Astrocyte (in vitro differentiated cells and primary cell): Measurements from ENCODE around the gene CTIF. TPM values are rescaled to one million over a fixed set of nuclear protein-coding genes. Genes with fewer than 3 reads are reported as not detected.

Source experiments
- DNase-seq: peaks from one replicate; pipeline ENCODE4 v3.0.0-alpha.2; 2010; ENCODE audit warnings: low read depth
- FAIRE-seq: peaks from 2 replicates; lab custom pipeline; 2011; peaks lifted over from hg19 to GRCh38; lab: Jason Lieb, UNC
- H2AFZ ChIP-seq: 2 replicates; pipeline ENCODE4 v1.6.0; 2012; ENCODE audit warnings: low read depth, low read length, inconsistent platforms
- H3K27ac ChIP-seq: 2 replicates; pipeline ENCODE4 v1.5.1; 2011; ENCODE audit warnings: low read depth, low read length, inconsistent platforms
- H3K27me3 ChIP-seq: 2 replicates; pipeline ENCODE4 v1.6.0; 2011; ENCODE audit warnings: low read length, inconsistent platforms; ENCODE audit not compliant: insufficient read depth
- H3K36me3 ChIP-seq: 2 replicates; pipeline ENCODE4 v1.5.1; 2011; ENCODE audit warnings: low read length, inconsistent platforms; ENCODE audit not compliant: insufficient read depth
- H3K4me1 ChIP-seq: 2 replicates; pipeline ENCODE4 v1.5.1; 2011; ENCODE audit warnings: low read length, inconsistent platforms; ENCODE audit not compliant: insufficient read depth
- H3K4me2 ChIP-seq: 2 replicates; pipeline ENCODE4 v1.6.0; 2012; ENCODE audit warnings: low read length, inconsistent platforms
- H3K4me3 ChIP-seq: 2 replicates; pipeline ENCODE4 v1.5.1; 2011; ENCODE audit warnings: low read depth, mild to moderate bottlenecking, low read length, inconsistent platforms; ENCODE audit not compliant: insufficient read depth
- H3K79me2 ChIP-seq: 2 replicates; pipeline ENCODE4 v1.6.0; 2012; ENCODE audit warnings: mild to moderate bottlenecking, low read length, inconsistent platforms; ENCODE audit not compliant: insufficient read depth
- H3K9ac ChIP-seq: 2 replicates; pipeline ENCODE4 v1.6.0; 2012; ENCODE audit warnings: mild to moderate bottlenecking, low read length, inconsistent platforms
- H3K9me3 ChIP-seq: 2 replicates; pipeline ENCODE4 v1.5.1; 2012; ENCODE audit warnings: low read depth, mild to moderate bottlenecking, low read length, inconsistent platforms; ENCODE audit not compliant: insufficient read depth
- H4K20me1 ChIP-seq: 2 replicates; pipeline ENCODE4 v1.6.0; 2012; ENCODE audit warnings: low read length, inconsistent platforms; ENCODE audit not compliant: insufficient read depth
- H3K27ac Mint-ChIP-seq: one replicate; pipeline ENCODE4 v1.8.0; 2021; ENCODE audit warnings: mild to moderate bottlenecking, mixed read lengths; ENCODE audit not compliant: unreplicated experiment
- H3K27me3 Mint-ChIP-seq: one replicate; pipeline ENCODE4 v1.8.0; 2021; ENCODE audit warnings: low read depth, mixed read lengths; ENCODE audit not compliant: unreplicated experiment
- H3K36me3 Mint-ChIP-seq: one replicate; pipeline ENCODE4 v1.8.0; 2021; ENCODE audit warnings: low read depth, mixed read lengths; ENCODE audit not compliant: unreplicated experiment
- H3K4me1 Mint-ChIP-seq: one replicate; pipeline ENCODE4 v1.8.0; 2021; ENCODE audit warnings: low read depth, mixed read lengths; ENCODE audit not compliant: unreplicated experiment
- H3K4me3 Mint-ChIP-seq: one replicate; pipeline ENCODE4 v1.8.0; 2021; ENCODE audit warnings: mild to moderate bottlenecking, moderate library complexity, mixed read lengths; ENCODE audit not compliant: unreplicated experiment
- H3K9me3 Mint-ChIP-seq: one replicate; pipeline ENCODE4 v1.8.0; 2021; ENCODE audit warnings: mild to moderate bottlenecking, mixed read lengths; ENCODE audit not compliant: unreplicated experiment
- CTCF ChIP-seq: IDR thresholded peaks from 2 replicates; pipeline ENCODE4 v1.5.1; 2011; ENCODE audit warnings: low read depth, mild to moderate bottlenecking, inconsistent platforms, low read length, moderate library complexity; ENCODE audit not compliant: insufficient read depth
- EZH2 ChIP-seq: IDR thresholded peaks from 2 replicates; pipeline ENCODE4 v1.6.1; 2012; ENCODE audit warnings: mild to moderate bottlenecking, low read length, inconsistent platforms; ENCODE audit not compliant: insufficient read depth
- total RNA-seq: library from RNA; stranded (reverse); gene quantifications from 2 replicates; pipeline ENCODE4 v1.2.1, GENCODE V29; 2021

CTIF gene
- total RNA-seq, 1 donor from 2014 or later: 101 TPM

- no peaks in the 10 kb centered on the region for H3K9me3 ChIP-seq
- no peaks in the 10 kb centered on the region for H3K27me3 Mint-ChIP-seq
- no peaks in the 10 kb centered on the region for H3K36me3 ChIP-seq
- peaks cover 29% of the 10 kb centered on the region for H3K4me1 ChIP-seq
- H3K4me3 ChIP-seq: no peak overlapping the region
- no peak overlapping the region for H3K4me2 ChIP-seq
- peaks cover 2% of the 10 kb centered on the region for H3K36me3 Mint-ChIP-seq
- no peaks in the 10 kb centered on the region for H4K20me1 ChIP-seq
- no peaks in the 10 kb centered on the region for H3K79me2 ChIP-seq
- TF ChIP-seq EZH2 (no peak), CTCF (no peak)
- H2AFZ ChIP-seq: no peak overlapping the region
- H3K27me3 ChIP-seq: no peaks in the 10 kb centered on the region
- DNase-seq: no peak
- H3K4me1 Mint-ChIP-seq: peaks cover 40% of the 10 kb centered on the region
- no peaks in the 10 kb centered on the region for H3K9me3 Mint-ChIP-seq
- peak overlapping the region; percentile 47 for H3K27ac Mint-ChIP-seq
- FAIRE-seq: no peak
- H3K9ac ChIP-seq: no peak overlapping the region
- no peak overlapping the region for H3K27ac ChIP-seq
- H3K4me3 Mint-ChIP-seq: peak overlapping the region; percentile 14
Measured at GRCh38 chr18:48871391-48872166, 332.7 kb downstream of the CTIF start.

DNA sequence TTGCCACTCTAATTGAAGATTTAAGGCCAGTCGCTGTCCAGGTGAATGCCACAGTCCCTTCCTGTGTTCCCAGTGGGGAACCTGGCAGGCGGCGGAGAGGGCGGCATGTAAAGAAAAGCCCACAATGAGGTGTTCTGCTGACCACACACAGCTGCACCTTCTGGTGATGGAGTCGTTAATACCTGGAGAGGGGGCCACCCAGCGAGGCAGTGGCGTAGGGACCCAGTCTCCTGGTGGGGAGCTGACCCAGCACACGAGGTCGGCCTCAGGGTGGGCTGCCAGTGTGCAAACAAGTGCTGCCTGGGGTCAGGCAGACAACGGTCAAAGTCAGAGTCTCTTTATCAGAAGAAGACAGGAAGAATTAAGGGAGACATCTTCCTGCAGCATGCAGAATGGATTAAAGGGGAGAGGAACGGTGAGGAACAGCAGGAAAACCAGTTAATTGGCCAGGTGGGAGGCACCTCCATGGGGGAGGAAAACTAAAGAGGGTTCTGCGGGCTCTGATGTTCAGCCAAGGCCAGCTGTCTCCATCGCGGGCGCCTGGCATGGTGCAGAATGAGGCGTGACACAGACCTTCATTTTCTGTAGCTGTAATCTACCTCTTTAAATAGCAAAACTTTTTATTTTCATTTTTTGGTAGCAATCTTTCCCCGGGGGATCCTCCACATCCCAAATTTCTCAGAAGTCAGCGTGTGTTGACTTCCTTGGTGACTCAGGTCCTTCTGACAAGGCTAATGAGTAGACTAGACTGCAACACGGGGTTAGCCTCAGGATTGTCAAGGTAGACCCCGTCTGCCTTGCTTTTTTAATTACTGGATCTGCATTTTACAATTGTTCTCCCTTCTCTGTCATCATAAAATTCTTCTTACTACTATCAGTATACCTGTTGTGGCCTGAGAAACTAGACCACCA is 333.7 kb downstream of the CTIF start:
- H3K4me3 Mint-ChIP-seq: peak overlapping the region; percentile 23
- H4K20me1 ChIP-seq: no peaks in the 10 kb centered on the region
- peak overlapping the region; percentile 47 for H3K9ac ChIP-seq
- peak overlapping the region; percentile 96 for H3K27ac Mint-ChIP-seq
- H3K27me3 Mint-ChIP-seq: no peaks in the 10 kb centered on the region
- H3K9me3 ChIP-seq: no peaks in the 10 kb centered on the region
- H2AFZ ChIP-seq: no peak overlapping the region
- H3K4me3 ChIP-seq: no peak overlapping the region
- peaks cover 29% of the 10 kb centered on the region for H3K4me1 ChIP-seq
- no peaks in the 10 kb centered on the region for H3K9me3 Mint-ChIP-seq
- H3K4me1 Mint-ChIP-seq: peaks cover 40% of the 10 kb centered on the region
- peak overlapping the region; percentile 54 for H3K4me2 ChIP-seq
- peak; percentile 63 for DNase-seq
- FAIRE-seq: no peak
- no peak for TF ChIP-seq EZH2
- no peak for TF ChIP-seq CTCF
- H3K36me3 Mint-ChIP-seq: peaks cover 2% of the 10 kb centered on the region
- H3K36me3 ChIP-seq: no peaks in the 10 kb centered on the region
- peak overlapping the region; percentile 75 for H3K27ac ChIP-seq
- H3K79me2 ChIP-seq: no peaks in the 10 kb centered on the region
- no peaks in the 10 kb centered on the region for H3K27me3 ChIP-seq
